Fibroblast of mammary gland (primary cell): ENCODE results near the gene PDSS2.
A peak's percentile ranks its signal among the peaks of the same experiment; 100 is the strongest.

ENCODE experiments used
- DNase-seq: peaks from one replicate; pipeline ENCODE4 v3.0.0-alpha.2; 2010; ENCODE audit warnings: low read depth
- H3K4me3 ChIP-seq: 2 replicates; pipeline ENCODE4 v1.5.1; 2011; ENCODE audit warnings: low read depth, mild to moderate bottlenecking, low read length, moderate library complexity; ENCODE audit not compliant: control insufficient read depth
- CTCF ChIP-seq: conservative IDR thresholded peaks from 2 replicates; pipeline ENCODE4 v1.5.1; 2011; ENCODE audit warnings: low read depth, low read length, inconsistent platforms; ENCODE audit not compliant: control insufficient read depth, insufficient read depth

PDSS2 gene

GRCh38 chr6:107330168-107330567, 129.2 kb downstream of the PDSS2 start:
- no peak overlapping the region for H3K4me3 ChIP-seq
- no peak for TF ChIP-seq CTCF
- no peak for DNase-seq

GRCh38 chr6:107329063-107329860, 130.1 kb downstream of the PDSS2 start:
- no peak for DNase-seq
- TF ChIP-seq CTCF, result no peak
- no peak overlapping the region for H3K4me3 ChIP-seq

GRCh38 chr6:107328081-107328480, 131.3 kb downstream of the PDSS2 start:
- no peak for DNase-seq
- no peak overlapping the region for H3K4me3 ChIP-seq
- TF ChIP-seq CTCF, result no peak

GRCh38 chr6:107323133-107323785, 136.1 kb downstream of the PDSS2 start:
- no peak overlapping the region for H3K4me3 ChIP-seq
- DNase-seq, result peak; percentile 82
- no peak for TF ChIP-seq CTCF

- DNase-seq, result no peak
- H3K4me3 ChIP-seq, result no peak overlapping the region
- TF ChIP-seq CTCF, result no peak
These were observed 137.6 kb downstream of the PDSS2 start for GRCh38 chr6:107321793-107322192.

GRCh38 chr6:107319906-107320530, 139.3 kb downstream of the PDSS2 start:
- DNase-seq, result peak; percentile 78
- no peak for TF ChIP-seq CTCF
- no peak overlapping the region for H3K4me3 ChIP-seq
